Activated gamma-delta T cell treated with anti-CD3 and anti-CD28 coated beads, Interleukin-2, amount 50 U/mL, for 16 hours (primary cell): ENCODE data around the gene ANXA2R.
"Not testable (repeated sequence)": the region's sequence is repeated elsewhere in the genome, so short reads cannot be mapped to it uniquely, and the experiment has no call there.

Experiments used
- DNase-seq: peaks from one replicate; pipeline ENCODE4 v3.0.0-alpha.2; 2020; ENCODE audit warnings: low read depth

The ANXA2R gene, protein sequence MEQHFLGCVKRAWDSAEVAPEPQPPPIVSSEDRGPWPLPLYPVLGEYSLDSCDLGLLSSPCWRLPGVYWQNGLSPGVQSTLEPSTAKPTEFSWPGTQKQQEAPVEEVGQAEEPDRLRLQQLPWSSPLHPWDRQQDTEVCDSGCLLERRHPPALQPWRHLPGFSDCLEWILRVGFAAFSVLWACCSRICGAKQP

DNA sequence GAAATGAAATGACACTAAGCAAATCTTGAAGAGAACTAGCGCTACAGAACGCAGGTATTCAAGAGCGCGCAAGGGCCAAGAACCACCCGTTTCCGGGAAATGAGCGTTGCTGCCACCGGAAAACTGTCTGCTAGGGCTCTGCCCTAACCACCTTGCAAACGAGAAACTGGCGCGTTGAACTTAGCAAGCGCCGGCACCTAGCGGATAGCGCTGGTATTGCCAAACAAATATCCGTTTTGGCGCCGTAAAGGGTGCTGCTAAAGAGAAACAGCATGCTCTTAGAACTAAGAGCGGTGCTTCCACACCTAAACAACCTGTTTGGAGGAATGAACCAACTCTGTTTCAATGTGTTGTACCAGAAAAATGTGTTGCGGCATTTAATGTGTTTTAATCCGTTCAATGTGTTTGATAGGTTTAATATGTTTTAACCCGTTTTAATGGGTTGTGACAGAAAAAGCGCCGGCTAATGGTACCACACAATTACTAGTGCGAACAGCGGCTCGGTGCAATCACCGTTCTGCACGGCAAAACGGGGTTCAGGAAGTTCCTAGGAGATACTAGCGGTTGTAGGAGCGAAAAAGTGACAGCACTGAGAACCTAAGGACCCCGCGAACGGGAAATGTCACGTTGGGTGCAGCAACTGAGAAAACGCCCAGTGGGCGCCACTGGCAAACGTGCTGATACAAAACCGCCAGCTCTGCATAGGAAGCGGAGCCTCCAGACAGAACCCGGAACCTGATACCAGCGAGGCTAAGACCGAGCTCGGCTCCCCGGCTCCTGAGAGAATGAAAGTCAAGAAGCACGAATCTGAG lies at the start of gene ANXA2R:
Gene ANXA2R (minus strand): TSS at position 33 of the 812 bp plus-strand sequence. CDS start 273 bp downstream, outside the sequence.
- peak; percentile 88 for DNase-seq

- not testable (repeated sequence) for DNase-seq
Observed at GRCh38 chr5:43086118-43086908, 46.2 kb upstream of the ANXA2R start.

GRCh38 chr5:43085453-43085852 lies 45.3 kb upstream of the ANXA2R start:
- no peak for DNase-seq

DNA sequence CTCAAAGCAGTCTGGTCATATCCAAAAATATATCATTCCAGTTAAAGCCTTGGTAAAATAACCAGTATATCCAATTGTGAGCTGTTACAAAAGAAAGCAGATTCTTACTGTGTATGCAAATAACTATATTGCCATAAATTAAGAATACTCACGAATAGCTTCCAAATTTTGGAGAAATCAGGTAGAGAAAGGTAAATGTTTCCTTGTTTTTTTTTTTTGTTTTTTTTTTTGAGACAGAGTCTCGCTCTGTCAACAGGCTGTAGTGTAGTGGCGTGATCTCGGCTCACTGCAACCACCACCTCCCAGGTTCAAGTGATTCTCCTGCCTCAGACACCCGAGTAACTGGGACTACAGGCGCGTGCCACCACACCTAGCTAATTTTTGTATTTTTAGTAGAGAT lies 44.3 kb upstream of the ANXA2R start:
- DNase-seq, result not testable (repeated sequence)

DNA sequence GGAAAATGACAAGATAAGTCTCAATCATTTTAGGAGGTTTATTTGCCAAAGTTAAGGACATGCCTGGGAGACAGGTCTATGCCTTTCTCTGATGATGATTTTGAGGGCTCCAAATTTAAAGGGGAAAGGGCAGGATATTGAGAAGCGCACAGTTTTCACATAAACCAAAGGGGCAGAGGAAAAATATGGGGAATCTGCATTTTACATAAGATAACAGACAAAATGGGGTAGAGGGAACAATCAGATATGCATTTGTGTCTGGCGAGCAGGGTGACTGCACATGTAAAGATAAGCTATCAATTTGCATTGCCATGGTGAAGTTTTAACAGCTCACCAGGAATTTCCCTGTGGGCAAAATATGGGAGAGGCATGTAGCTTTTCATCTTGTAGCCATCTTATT lies 41.2 kb upstream of the ANXA2R start:
- DNase-seq, result not testable (repeated sequence)

GRCh38 chr5:43078956-43079355 lies 38.8 kb upstream of the ANXA2R start:
- DNase-seq, result no peak

- DNase-seq, result not testable (repeated sequence)
Observed at GRCh38 chr5:43077446-43078191, 37.5 kb upstream of the ANXA2R start.

GRCh38 chr5:43075319-43076293 lies 35.5 kb upstream of the ANXA2R start:
- no peak for DNase-seq

GRCh38 chr5:43074987-43075318 lies 34.8 kb upstream of the ANXA2R start:
- DNase-seq, result no peak

DNA sequence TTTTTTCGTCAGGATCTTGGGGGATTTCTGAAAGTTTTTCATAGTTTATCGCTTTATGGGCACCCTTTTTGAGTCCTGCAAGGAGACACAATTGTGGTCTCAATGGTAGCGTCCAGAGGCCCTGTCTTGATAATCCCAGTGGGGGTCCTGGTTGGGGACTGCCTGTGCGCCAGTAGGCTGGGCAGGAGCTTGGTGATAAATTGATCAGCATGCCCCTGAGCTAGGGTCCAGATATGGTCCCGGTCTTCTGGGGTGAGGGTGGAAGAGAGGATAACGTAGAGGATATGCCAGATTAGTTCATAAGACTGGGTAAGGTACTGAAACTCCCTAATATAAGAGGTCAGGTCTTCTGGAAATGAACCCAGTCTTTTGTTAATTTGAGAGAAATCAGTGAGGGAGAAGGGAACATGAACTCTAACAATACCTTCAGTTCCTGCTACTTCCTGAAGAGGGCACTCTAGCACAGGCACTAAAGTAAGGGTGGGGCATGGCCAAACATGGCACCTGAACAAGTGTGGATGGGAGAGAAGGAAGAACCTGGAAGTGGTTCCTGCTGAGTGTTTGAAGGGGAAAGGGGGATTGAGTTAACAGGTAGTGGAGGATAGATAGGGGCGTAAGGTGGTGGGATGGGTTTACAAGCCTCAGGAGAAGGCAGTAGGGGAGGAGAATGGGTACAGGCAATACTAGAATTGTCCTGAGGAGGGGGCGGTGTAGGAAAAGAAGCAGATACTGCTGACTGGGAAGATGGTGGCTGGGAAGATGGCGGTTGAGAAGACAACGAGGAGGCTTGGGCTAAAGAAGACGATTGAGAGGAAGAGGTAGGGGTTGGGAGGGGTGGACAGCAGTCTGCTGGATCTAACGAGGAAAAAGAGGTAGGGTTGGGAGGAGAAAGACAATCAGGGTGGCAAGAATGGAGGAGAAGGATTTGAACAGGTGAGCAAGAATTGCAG lies 33.8 kb upstream of the ANXA2R start:
- peak; percentile 22 for DNase-seq

- DNase-seq, result not testable (repeated sequence)
Observed at GRCh38 chr5:43069401-43069720, 29.2 kb upstream of the ANXA2R start.

- DNase-seq, result no peak
Observed at GRCh38 chr5:43068037-43068436, 27.9 kb upstream of the ANXA2R start.

DNA sequence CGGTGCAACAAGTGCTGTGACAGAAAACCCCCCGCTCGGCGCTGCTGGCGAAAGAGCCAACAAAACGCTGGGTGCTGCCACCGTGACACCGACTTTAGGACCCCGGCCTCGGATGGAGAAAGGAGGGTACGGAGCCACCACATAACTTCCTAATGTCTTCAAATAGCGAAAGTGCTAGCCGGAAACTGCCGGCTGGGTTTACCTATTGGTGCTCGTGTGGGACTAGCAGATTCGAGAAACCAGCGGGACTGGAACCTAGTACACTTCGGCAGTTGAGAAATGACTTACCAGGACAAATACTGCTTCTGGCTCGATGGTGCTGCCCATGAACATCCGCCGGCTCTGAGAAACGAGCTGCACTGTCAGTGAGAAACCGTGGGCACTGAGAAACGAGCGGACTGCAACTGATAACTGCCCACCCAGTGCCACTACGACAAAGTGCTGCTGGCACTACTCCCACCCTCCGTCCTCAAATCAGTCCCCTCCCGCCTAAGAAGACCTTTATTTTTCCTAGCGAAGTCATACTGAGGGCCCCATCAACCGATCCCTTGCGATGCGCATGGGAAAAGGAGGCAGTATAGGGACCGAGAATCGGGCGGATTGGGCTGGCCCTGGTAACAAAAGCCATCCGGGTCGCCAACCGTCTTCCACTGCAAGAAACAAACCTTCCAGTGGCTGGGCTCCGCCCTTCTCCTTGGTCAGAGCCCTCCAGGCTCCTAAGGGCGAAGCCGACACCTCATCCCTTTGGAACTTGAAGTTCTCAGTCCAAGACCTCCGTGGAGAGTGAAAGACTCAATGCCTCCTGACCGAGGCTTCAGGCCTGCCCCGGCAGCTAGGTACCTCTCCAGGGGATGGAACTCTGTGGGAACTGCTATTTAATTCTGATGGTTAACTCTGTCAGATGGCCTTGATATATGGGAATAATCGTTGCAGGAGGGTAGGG lies 27.0 kb upstream of the ANXA2R start:
- peak; percentile 81 for DNase-seq

DNA sequence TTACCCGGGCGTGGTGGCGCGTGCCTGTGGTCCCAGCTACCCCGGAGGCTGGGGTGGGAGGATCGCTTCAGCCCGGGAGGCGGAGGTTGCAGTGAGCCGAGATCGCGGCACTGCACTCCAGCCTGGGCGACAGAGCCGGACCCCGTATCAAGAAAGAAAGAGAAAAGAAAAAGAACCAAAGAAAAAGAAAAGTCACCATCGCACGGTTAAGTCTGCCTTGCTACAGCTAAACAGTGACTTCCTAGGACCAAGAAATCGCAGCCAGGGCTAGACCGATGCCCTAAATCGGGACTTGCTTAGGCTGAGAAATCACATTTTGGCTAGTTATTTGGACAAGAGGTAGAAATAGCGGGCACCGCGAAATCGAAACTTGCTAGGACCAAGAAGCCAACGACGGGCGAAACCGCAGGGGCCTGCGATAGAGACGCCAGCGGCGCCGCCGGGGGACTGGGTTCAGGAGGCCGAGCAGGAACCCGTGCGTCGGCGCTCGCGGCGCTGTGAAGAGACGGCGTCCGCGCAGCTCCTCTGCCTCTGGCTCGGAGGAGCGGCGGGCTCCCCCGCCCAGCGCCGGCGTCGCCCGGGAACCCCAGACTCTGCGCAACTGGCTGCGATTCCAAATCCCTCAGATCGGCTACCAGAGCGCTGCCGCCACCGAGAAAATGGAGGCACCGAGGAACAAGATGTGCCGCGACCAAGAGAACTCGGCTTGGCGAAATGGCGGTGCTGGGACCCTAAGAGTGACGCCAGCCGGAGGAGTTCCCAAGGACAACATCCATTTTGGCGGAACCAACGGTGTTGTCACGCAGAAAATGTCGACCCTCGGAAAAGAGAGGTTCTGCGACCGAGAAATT lies 26.1 kb upstream of the ANXA2R start:
- DNase-seq, result peak; percentile 53

DNA sequence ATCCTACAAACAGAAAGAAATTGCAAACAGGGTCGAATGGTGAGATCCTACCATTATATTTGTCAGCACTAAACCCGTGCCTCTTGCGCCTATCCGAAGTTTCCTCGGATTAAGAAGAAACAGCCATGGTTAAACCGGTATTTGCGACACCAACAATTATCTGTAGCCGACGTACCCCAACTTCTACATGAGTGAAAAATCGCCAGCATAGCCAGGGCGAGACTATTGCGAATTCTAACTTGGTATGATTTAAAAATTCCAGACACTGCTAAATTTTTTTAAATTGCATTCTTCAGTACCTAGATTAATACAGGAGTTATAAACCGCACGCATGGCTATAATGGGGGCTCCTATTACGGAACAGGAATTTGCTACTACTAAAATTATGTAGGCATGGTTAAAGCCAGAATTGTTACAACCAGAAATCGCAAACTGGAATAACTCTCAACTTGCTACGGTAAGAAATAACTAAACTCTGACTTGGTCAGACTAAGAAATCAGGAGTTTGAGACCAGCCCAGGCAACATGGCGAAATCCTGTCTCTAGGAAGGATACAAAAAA lies 25.3 kb upstream of the ANXA2R start:
- DNase-seq, result no peak

DNA sequence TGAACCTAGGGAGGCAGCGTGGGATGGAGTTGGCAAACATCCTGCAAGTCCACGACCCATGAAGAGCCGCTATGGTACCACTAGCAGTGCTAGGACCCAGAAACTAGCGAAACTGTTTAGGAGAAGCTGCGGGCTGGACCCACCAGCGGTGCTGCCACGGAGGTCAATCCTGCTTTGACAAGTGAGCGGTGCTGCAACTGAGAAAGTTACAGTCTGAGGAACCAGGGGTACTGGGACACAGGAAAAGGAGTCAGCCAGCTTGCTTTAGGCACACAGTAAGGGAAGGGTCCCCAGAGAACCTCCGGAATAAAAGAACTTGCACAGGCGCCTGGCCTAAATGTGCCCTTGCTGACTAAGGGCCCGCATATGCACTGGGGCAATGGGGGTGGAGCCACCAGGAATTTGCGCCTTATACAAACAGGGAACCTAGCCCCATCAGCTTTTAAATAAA lies 23.6 kb upstream of the ANXA2R start:
- no peak for DNase-seq

DNA sequence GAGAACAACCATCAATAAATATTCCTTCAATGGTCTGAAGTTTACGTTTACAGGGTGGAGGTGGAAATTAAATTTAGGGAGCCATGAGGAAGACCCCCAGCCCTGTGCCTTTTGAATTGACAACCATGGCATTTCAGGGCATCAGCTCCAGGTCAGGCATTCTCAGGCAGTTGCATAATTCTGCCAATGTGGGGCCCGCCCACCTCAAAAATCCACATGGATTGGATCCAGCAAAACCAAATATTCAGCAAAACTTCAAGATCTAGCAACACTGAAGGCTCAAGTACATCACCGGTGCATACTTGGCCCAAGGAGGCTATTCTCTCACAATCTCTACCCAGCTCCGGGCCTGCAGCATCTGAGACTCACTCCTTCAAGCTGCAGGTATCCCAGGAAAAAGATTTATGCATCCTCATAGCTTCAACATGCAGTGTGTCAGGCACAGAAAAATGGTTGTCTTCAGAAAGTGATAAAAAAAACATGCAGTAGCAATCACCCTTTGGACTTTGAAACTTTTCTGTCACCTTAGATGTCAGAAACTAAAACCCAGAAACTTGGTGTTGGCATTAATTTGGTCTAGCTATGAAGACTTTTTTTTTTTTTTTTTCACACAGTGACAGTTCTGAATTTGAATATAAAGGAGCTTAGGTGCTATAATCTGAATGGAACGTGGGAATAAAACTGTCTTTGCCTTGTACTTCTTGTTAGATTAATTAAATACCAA lies 21.4 kb upstream of the ANXA2R start:
- no peak for DNase-seq
